CD14-positive monocyte (primary cell): ENCODE measurements around the gene PPIF. TPM values are rescaled to one million over a fixed set of nuclear protein-coding genes. Genes with fewer than 3 reads are reported as not detected.

Experiments used
- DNase-seq, 3 donors: peaks; one replicate each; pipeline ENCODE4 v3.0.0-alpha.2; 2011 to 2022
- H2AFZ ChIP-seq: 2 replicates; pipeline ENCODE4 v1.6.0; 2012; ENCODE audit warnings: mild to moderate bottlenecking, low read depth, low read length, inconsistent platforms; ENCODE audit not compliant: insufficient read depth, poor library complexity, severe bottlenecking
- H3K27ac ChIP-seq, 2 donors: 1 replicate in 1 of 2; 2 replicates in 1 of 2; pipeline ENCODE4 v1.5.1; 2012 to 2013; ENCODE audit warnings: low read length in 2 of 2, control low read depth in 1 of 2, inconsistent platforms in 1 of 2, low read depth in 1 of 2, mild to moderate bottlenecking in 1 of 2
- H3K27me3 ChIP-seq, 2 donors: one replicate each; pipeline versions ENCODE4 v1.6.0 to v1.6.1; 2011 to 2013; ENCODE audit warnings: low read length in 2 of 2; ENCODE audit not compliant: control insufficient read depth in 2 of 2, insufficient read depth in 2 of 2
- H3K36me3 ChIP-seq, 2 donors: replicated peaks in 1 of 2; 1 replicate in 1 of 2; 2 replicates in 1 of 2; pipeline versions ENCODE4 v1.5.1 to v1.6.1; 2012 to 2013; ENCODE audit warnings: low read length in 2 of 2, control low read depth in 1 of 2, inconsistent platforms in 1 of 2, mild to moderate bottlenecking in 1 of 2; ENCODE audit not compliant: insufficient read depth in 2 of 2, control insufficient read depth in 1 of 2
- H3K4me1 ChIP-seq, 2 donors: 1 replicate in 1 of 2; 2 replicates in 1 of 2; pipeline versions ENCODE4 v1.5.1 to v1.6.1; 2012 to 2013; ENCODE audit warnings: low read length in 2 of 2, control low read depth in 1 of 2, inconsistent platforms in 1 of 2, mild to moderate bottlenecking in 1 of 2, moderate library complexity in 1 of 2; ENCODE audit not compliant: insufficient read depth in 2 of 2, control insufficient read depth in 1 of 2
- H3K4me2 ChIP-seq: replicated peaks from 2 replicates; pipeline ENCODE3; 2012; ENCODE audit warnings: low read length, moderate library complexity, mild to moderate bottlenecking; ENCODE audit not compliant: poor library complexity, severe bottlenecking; ENCODE audit errors: extremely low read depth
- H3K4me3 ChIP-seq, 3 experiments: fragments of 200-600 bp in 1 of 3; sonication (generic) in 1 of 3; replicated peaks in 1 of 3; 1 replicate in 2 of 3; 2 replicates in 1 of 3; pipeline ENCODE4 v1.5.1; 2011 to 2013; ENCODE audit warnings: low read length in 3 of 3, mild to moderate bottlenecking in 3 of 3, control low read depth in 2 of 3, low read depth in 2 of 3, inconsistent platforms in 1 of 3, moderate library complexity in 1 of 3
- H3K79me2 ChIP-seq: 2 replicates; pipeline ENCODE4 v1.6.0; 2012; ENCODE audit warnings: mild to moderate bottlenecking, control low read depth, inconsistent platforms, low read length, moderate library complexity; ENCODE audit not compliant: insufficient read depth
- H3K9ac ChIP-seq: 2 replicates; pipeline ENCODE4 v1.6.0; 2017; ENCODE audit warnings: low read length, mild to moderate bottlenecking; ENCODE audit not compliant: insufficient read depth, poor library complexity, severe bottlenecking
- H3K9me3 ChIP-seq, 2 donors: replicated peaks in 1 of 2; 1 replicate in 1 of 2; 2 replicates in 1 of 2; pipeline versions ENCODE4 v1.5.1 to v1.6.1; 2012 to 2013; ENCODE audit warnings: low read length in 2 of 2, control low read depth in 1 of 2; ENCODE audit not compliant: control insufficient read depth in 1 of 2, insufficient read depth in 1 of 2
- H4K20me1 ChIP-seq: 2 replicates; pipeline ENCODE4 v1.6.0; 2012; ENCODE audit warnings: mild to moderate bottlenecking, low read length, control low read depth, moderate library complexity; ENCODE audit not compliant: insufficient read depth
- H3K27ac Mint-ChIP-seq, 7 donors: one replicate each; pipeline ENCODE4 v1.8.0; 2020; ENCODE audit warnings: mild to moderate bottlenecking in 7 of 7, mixed read lengths in 7 of 7, moderate library complexity in 6 of 7, inconsistent platforms in 2 of 7
- H3K27me3 Mint-ChIP-seq, 3 donors: one replicate each; pipeline ENCODE4 v1.8.0; 2021 to 2022; ENCODE audit warnings: low read depth in 3 of 3, mild to moderate bottlenecking in 3 of 3, mixed read lengths in 3 of 3, moderate library complexity in 3 of 3, inconsistent platforms in 1 of 3
- H3K36me3 Mint-ChIP-seq, 2 donors: one replicate each; pipeline ENCODE4 v1.8.0; 2020; ENCODE audit warnings: mixed read lengths in 2 of 2, inconsistent platforms in 1 of 2, mild to moderate bottlenecking in 1 of 2
- H3K4me1 Mint-ChIP-seq: one replicate; pipeline ENCODE4 v1.8.0; 2020; ENCODE audit warnings: mild to moderate bottlenecking, mixed read lengths
- H3K4me3 Mint-ChIP-seq, 2 donors: one replicate each; pipeline ENCODE4 v1.8.0; 2020; ENCODE audit warnings: mild to moderate bottlenecking in 2 of 2, mixed read lengths in 2 of 2, moderate library complexity in 1 of 2
- H3K9me3 Mint-ChIP-seq, 7 donors: one replicate each; pipeline ENCODE4 v1.8.0; 2020 to 2022; ENCODE audit warnings: mixed read lengths in 7 of 7, mild to moderate bottlenecking in 6 of 7, moderate library complexity in 6 of 7, inconsistent platforms in 2 of 7
- CTCF ChIP-seq: fragments of 200-600 bp; IDR thresholded peaks from one replicate; pipeline ENCODE4 v1.8.0; 2022; ENCODE audit warnings: antibody characterized with exemption, mild to moderate bottlenecking
- WGBS: methylation state at CpG from one replicate; pipeline ENCODE4 v1.1.5; 2013; ENCODE audit warnings: missing lambda C conversion rate; ENCODE audit not compliant: insufficient coverage; 5-methylcytosine and 5-hydroxymethylcytosine counted together
- intact Hi-C, 2 donors: fragments of 100-400 bp; cut with micrococcal nuclease; formaldehyde crosslinking; loops; one replicate each; pipeline versions ENCODE4 v1.15.0 to v1.15.1; 2023
- polyA plus RNA-seq, 3 donors: library from polyadenylated mRNA; depleted of rRNA in 1 of 3; unstranded in 2 of 3; stranded (reverse) in 1 of 3; fragments of 300-500 nt in 2 of 3; fragments of >200 nt in 1 of 3; fragmentation: Illumina TruSeq in 2 of 3; gene quantifications; 1 replicate in 2 of 3; 2 replicates in 1 of 3; pipeline ENCODE4 v1.2.3, GENCODE V29; 2012 to 2021

The PPIF gene
- polyA plus RNA-seq, 3 donors, result 36.6 to 1,064 (median 52.3) TPM

- H3K79me2 ChIP-seq, result no peaks in the 10 kb centered on the region
- Mint-ChIP-seq H3K4me1 (peaks cover 79% of the 10 kb centered on the region), H3K27ac (peak overlapping the region; percentile 78 to 99 (median 98)), H3K27me3 (peaks cover 7 to 33% (median 19%) of the 10 kb centered on the region in 3 donors), H3K9me3 (peaks cover 0 to 7% (median 5%) of the 10 kb centered on the region in 7 donors), H3K36me3 (peaks cover 34 to 44% of the 10 kb centered on the region in 2 donors), H3K4me3 (peak overlapping the region; percentile 45 to 75)
- H3K9ac ChIP-seq, result no peak overlapping the region
- no peak for TF ChIP-seq CTCF
- H3K27me3 ChIP-seq, result peaks cover 0 to 5% of the 10 kb centered on the region in 2 donors
- H3K36me3 ChIP-seq, result peaks cover 14 to 17% of the 10 kb centered on the region in 2 donors
- H3K9me3 ChIP-seq, result no peaks in the 10 kb centered on the region
- H3K27ac ChIP-seq, result peak overlapping the region in 1 of 2 donors; percentile 93
- WGBS, result 84% methylated on average over 7 of the region's 11 CpGs
- intact Hi-C loops, result loop anchor here in 1 of 2 donors (1.0 to 5.0 kb wide), 2 partner anchors 21 to 33 kb away; no protein-coding TSS in a partner anchor
- no peak overlapping the region for H3K4me3 ChIP-seq
- peaks cover 10% of the 10 kb centered on the region for H4K20me1 ChIP-seq
- H2AFZ ChIP-seq, result no peak overlapping the region
- no peak overlapping the region for H3K4me2 ChIP-seq
- H3K4me1 ChIP-seq, result peaks cover 77 to 81% of the 10 kb centered on the region in 2 donors
- peak in 2 of 3 donors; percentile 37 to 51 for DNase-seq
These were observed 28.0 kb upstream of the PPIF start for GRCh38 chr10:79319115-79319771.

- Mint-ChIP-seq H3K9me3 (peaks cover 0 to 7% (median 5%) of the 10 kb centered on the region in 7 donors), H3K4me3 (peak overlapping the region in 1 of 2 donors; percentile 46), H3K4me1 (peaks cover 79% of the 10 kb centered on the region), H3K27ac (peak overlapping the region; percentile 96 to 99 (median 98)), H3K36me3 (peaks cover 23 to 33% of the 10 kb centered on the region in 2 donors), H3K27me3 (peaks cover 16 to 38% (median 24%) of the 10 kb centered on the region in 3 donors)
- Histone ChIP-seq H3K9me3 (no peaks in the 10 kb centered on the region), H3K27me3 (peaks cover 0 to 10% of the 10 kb centered on the region in 2 donors), H3K79me2 (no peaks in the 10 kb centered on the region), H3K4me3 (no peak overlapping the region), H3K4me1 (peaks cover 77 to 84% of the 10 kb centered on the region in 2 donors), H3K36me3 (peaks cover 5 to 7% of the 10 kb centered on the region in 2 donors), H3K9ac (peak overlapping the region; percentile 43), H4K20me1 (peaks cover 10% of the 10 kb centered on the region), H3K27ac (peak overlapping the region; percentile 75 to 93), H3K4me2 (no peak overlapping the region), H2AFZ (no peak overlapping the region)
- peak in 1 of 3 donors; percentile 31 for DNase-seq
- WGBS, result no CpG with 5 or more reads among the region's 2 CpGs
- intact Hi-C loops, result no loop called here
- no peak for TF ChIP-seq CTCF
These were observed 27.0 kb upstream of the PPIF start for GRCh38 chr10:79320316-79320715.
